GM12874 (cell line): ENCODE results near the gene HIBCH.

ENCODE experiments used
- CTCF ChIP-seq: IDR thresholded peaks from 2 replicates; pipeline ENCODE4 v1.5.1; 2011; ENCODE audit warnings: low read depth, mild to moderate bottlenecking, control low read depth, low read length, moderate library complexity; ENCODE audit not compliant: insufficient read depth

The HIBCH gene

DNA sequence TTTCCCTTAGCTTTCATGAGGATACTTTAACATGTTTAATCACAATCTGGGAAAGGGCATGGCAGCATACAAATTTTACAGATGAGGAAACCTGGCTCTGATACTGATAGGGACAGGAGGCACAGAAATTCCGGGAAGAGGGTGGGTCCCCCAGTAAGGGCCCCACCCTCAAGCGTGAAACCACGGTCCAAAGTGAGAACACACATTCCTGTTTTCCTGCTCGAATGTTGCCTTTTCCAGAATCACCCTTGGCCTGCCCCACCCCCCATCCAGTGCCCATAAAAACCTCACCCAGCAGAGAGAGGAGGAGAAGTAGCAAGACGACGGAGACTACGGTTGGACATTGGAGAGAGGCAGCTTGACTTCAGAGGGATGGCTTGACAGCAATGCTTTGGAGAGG, 98.2 kb downstream of the HIBCH start:
- no peak for TF ChIP-seq CTCF

DNA sequence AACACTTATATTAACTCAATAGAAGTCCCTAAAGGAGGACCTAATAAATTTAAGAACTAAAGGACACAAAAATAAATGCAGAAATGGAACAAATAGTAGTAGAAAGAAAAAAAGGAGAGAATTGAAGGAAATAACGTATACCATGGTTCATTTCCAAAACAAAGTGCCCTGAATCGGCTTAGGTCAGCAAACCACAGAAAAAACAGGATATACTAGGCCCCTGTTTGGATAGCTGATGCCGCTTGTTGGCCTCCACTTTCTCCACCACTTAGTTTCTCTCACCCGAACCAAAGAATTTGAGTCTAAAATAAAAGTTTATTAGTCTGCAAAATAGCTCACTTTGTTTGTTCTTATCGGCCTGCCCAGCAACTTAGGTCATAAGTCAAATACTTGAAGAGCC, 100.4 kb downstream of the HIBCH start:
- no peak for TF ChIP-seq CTCF

- no peak for TF ChIP-seq CTCF
Measured at GRCh38 chr2:190217616-190218015, 102.0 kb downstream of the HIBCH start.

- no peak for TF ChIP-seq CTCF
Measured at GRCh38 chr2:190216829-190217228, 102.8 kb downstream of the HIBCH start.

GRCh38 chr2:190215620-190216019, 104.0 kb downstream of the HIBCH start:
- no peak for TF ChIP-seq CTCF

DNA sequence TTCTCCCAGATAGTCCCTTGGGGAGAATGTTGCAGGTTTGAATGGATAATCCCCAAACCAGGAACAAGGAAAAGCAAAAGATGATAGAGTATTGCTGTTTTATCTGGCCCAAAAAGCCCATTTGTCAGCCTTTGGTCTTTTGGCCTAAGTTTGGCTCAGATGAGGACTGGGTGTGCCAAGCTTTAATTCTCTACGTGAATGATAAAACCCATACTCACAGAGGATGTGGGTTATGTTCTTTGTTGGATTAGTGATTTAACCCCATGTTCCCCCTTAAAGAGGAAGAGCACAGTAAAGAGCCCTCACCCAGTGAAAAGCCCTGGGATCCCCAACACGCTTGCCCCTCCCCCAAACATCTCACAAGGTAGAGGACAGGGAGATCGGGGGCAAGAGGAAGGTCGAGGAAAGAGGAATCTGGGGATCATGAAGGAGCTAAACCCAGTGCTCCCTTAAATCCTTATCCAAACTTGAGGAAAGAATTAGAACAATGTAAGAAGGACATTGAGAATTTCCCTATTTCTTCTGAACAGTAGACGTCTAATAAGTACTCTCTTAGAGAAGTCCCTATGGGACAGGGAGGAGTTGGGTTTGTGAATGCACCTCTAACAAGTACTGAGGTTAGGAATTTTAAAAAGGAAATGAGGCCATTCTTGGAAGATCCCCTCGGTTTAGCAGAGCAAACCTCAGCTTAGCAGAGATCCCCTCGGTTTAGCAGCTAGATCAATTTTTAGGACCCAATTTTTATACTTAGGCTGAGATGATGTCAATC, 105.0 kb downstream of the HIBCH start:
- TF ChIP-seq CTCF: no peak

GRCh38 chr2:190213441-190214335, 105.9 kb downstream of the HIBCH start:
- no peak for TF ChIP-seq CTCF
